ENCODE measurements around the gene HOXC6. TPM values are rescaled to one million over a fixed set of nuclear protein-coding genes. Genes with fewer than 3 reads are reported as not detected.

The HOXC6 gene
- total and polyA plus RNA-seq, 2 of the 13 experiments (the other 11 are each of a cell fraction or from before 2014, with no cell fraction given), result not detected

DNA sequence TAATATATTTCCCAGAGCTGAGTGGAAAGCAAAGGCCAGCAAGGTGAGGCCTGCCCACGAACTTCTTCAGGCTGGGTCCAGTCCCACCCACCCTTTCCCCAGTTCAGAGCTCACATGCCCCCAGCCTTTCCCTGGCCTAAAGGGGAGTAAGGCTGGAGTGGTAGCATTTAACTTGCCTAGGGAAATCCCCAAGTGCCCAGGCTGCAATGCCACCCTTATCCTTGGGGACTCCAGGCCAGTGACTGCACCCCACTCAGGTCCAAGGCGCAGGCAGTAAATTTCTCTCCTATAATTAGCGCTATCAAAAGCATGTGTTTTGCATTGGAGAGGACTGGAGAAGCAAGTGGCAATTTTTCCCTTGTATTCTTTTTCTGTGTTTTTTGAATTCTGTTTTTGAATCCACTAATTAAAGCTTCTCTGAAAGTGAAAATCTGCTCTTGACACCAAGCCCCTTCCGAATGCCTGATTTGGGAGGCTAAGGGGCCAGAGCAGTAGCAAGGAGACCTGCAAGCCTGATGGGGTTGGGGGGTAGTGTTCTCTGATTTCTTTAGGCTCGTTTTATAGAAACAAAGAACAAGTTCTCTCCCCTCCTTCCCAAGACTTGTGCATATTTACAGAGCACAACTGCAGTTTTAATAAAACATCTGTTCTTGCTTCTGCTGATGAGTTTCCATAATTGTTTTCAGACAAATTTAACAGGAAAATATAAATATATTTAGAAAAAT is 3.5 kb upstream of the HOXC6 start:
- H3K79me2 ChIP-seq (ENCODE audit: insufficient read depth, low read length), result no peaks in the 10 kb centered on the region
- TF ChIP-seq RFX3 (CRISPR knock-in tag; IDR thresholded peaks at IDR 0.05) (no peak), ELF1 (CRISPR knock-in tag; IDR thresholded peaks at IDR 0.05) (no peak), CBX2 (IDR thresholded peaks at IDR 0.05; ENCODE audit: low read depth, low read length) (0 out of 2 replicates have a peak, but pooled peaks have one; percentile 25), CBX2 (CRISPR knock-in tag; IDR thresholded peaks at IDR 0.05; ENCODE audit: low read depth) (no peak), ZNF234 (CRISPR knock-in tag; conservative IDR thresholded peaks at IDR 0.05) (no peak)
- TF ChIP-seq, protein P1, sequence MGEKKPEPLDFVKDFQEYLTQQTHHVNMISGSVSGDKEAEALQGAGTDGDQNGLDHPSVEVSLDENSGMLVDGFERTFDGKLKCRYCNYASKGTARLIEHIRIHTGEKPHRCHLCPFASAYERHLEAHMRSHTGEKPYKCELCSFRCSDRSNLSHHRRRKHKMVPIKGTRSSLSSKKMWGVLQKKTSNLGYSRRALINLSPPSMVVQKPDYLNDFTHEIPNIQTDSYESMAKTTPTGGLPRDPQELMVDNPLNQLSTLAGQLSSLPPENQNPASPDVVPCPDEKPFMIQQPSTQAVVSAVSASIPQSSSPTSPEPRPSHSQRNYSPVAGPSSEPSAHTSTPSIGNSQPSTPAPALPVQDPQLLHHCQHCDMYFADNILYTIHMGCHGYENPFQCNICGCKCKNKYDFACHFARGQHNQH (CRISPR knock-in tag; IDR thresholded peaks at IDR 0.05), result no peak
- BruUV-seq (replicated peaks), result no TSS peak
- H2AFZ ChIP-seq (ENCODE audit: low read length), result no peak overlapping the region
- no peak for DNase-seq (ENCODE audit: low spot score)
- no peak overlapping the region for H3K9ac ChIP-seq (ENCODE audit: insufficient read depth, low read depth, low read length)
- 29% methylated on average over 5 of the region's 5 CpGs for WGBS (ENCODE audit: low lambda C conversion rate)
- H3K9me3 ChIP-seq (ENCODE audit: low read length), result no peaks in the 10 kb centered on the region
- ChIA-PET POLR2A (no interaction called here), CTCF (ENCODE audit: low intra/inter-chr PET ratio, low total read pairs) (no interaction called here)
- no peaks in the 10 kb centered on the region for H3K4me1 ChIP-seq (ENCODE audit: insufficient read depth, low read length)
- H3K36me3 ChIP-seq (replicated peaks in 1 of 2; ENCODE audit: control insufficient read depth in 1 of 2, insufficient read depth in 2 of 2, low read length in 2 of 2), result no peaks in the 10 kb centered on the region
- no peak overlapping the region for H3K4me3 ChIP-seq (replicated peaks in 1 of 3; ENCODE audit: insufficient read depth in 1 of 3, low read depth in 2 of 3, low read length in 3 of 3)
- intact Hi-C loops (cut with micrococcal nuclease; ENCODE audit: unreplicated experiment) (no loop called here), in situ Hi-C loops (cut with HindIII; ENCODE audit: extremely low pct_ligation_motif_present, low pct_unique_long_range_greater_than_20kb) (no loop called here)
- H3K4me2 ChIP-seq (ENCODE audit: low read depth, low read length), result no peak overlapping the region
- no peak for FAIRE-seq
- peaks cover 2 to 78% of the 10 kb centered on the region in 2 experiments; a peak in 4 of 5 replicates for H3K27me3 ChIP-seq (ENCODE audit: control insufficient read depth in 1 of 2, insufficient read depth in 2 of 2, low read length in 2 of 2)
- H4K20me1 ChIP-seq (ENCODE audit: insufficient read depth, low read length), result no peaks in the 10 kb centered on the region
- no peak overlapping the region for H3K27ac ChIP-seq (ENCODE audit: extremely low read length, insufficient read depth, low read length)
- no peak for ATAC-seq

All from HepG2 (cell line).